Measurements from ENCODE around the gene NEURL1B.
"Not testable (repeated sequence)": the region's sequence is repeated elsewhere in the genome, so short reads cannot be mapped to it uniquely, and the experiment has no call there.

The NEURL1B gene

DNA sequence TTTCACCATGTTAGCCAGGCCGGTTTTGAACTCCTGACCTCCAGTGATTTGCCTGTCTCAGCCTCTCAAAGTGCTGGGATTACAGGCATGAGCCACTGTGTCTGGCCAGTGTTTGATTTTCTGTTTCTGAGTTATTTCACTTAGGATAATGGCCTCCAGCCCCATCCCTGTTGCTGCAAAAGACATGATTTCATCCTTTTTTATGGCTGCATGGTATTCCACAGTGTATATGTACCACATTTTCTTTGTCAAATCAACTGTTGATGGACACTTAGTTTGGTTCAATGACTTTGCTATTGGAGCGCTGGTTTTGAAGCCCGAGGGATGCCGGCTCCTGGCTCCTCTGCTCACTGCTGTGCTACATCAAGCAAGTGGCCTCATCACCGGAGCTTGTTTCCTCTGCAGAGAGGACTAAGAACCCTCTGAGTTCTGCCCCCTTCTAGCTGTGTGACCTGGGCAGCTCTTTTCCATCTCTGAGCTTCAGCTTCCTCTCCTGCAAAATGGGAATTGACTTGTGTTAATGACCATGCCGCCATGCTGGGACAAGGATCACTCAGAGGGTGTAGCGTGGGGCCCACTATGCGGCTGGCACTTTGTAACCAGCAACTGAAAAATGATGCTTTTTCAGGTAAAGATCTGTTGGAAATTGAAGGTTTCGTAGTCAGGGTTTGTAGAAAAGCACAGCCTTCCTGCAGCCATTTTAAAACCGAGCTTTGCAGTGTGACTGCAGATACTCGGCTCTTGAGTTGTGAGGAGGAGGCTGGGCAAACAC, 4.6 kb upstream of the NEURL1B start:
- DNase-seq: no peak

DNA sequence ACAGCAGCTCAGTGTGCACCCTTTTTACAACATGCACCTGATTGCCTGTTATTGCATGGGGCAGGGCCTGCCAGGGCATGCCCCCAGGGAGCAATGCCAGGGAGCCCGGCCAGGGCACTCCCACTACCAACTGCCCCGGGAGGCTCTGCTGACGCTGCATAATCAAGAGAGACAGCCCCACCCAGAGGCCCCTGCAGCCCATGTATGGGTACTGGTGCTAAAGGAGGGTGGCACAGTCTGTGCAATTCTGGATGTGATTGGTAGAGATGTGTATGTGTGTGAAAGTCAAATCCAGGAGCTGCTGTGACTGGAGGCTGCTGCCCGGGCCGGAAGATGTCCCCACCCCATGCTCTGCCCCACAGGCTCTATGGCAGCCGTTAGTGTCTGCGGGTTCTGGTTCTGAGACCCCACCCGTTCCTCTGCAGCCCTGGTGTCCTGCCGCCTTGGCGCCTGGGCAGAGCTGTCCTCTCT, 3.9 kb upstream of the NEURL1B start:
- no peak for DNase-seq

DNA sequence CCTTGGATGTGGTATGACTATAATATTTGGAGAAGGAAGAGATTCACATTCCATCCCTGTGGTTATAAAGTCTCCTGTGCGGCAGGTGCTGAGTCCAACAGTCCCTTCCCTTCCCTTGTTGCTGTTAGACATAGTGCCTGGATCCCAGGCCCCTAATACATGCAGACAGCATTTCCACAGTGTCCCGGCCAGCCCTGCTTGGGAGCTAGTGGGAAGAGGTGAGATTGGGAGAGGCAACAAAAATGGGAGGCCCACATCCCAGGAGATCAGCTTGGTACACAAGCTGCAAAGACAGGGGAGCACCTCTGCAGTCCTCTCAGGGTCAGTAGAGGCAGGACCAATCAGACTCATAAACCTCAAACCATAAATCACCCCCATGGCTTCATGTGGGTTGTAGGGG, 3.3 kb upstream of the NEURL1B start:
- no peak for DNase-seq

DNA sequence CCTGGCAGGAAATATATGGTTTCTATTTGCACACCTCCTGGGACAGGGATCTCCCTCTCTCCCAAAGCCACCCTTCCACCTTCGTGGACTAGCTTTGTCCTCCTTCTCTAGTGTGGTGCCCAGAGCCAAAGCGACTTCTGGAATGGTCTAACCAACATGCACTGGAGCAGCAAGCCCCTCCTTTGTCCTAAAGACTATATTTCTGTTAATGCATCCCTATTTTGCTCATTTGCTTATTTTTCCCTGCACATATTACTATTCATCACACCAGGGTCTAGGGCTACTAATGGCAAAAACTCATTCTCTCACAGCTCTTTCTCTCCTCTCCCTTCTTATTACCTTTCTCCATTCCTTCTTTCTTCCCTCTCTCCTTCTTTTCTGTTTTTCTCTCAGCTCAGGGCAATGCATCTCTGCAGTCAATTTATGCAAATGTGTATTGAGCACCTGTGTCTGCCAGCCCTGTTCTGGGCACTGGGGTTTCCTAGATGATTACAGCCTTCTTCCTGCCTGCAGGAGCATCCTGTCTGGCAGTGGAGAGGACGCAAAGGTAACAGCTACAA, 2.8 kb upstream of the NEURL1B start:
- no peak for DNase-seq

DNA sequence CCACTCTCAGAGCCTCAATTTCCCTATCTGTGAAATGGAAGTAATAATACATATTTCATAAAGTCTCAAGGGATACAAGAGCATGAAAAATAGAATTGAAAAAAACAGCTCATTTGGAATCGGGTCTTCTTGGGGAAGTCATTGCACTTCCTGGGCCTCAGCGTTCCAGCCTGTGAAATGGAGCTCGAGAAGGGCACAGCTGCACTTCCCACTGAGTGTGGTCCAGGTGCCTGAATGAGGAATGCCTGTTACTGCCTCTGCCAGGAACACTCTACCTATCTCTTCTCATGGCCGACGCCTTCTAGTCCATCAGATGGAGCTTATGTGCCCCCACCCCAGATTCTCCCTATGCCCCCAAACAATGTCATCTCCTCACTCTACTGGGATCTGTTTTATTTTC, 924 bp upstream of the NEURL1B start:
- no peak for DNase-seq

DNA sequence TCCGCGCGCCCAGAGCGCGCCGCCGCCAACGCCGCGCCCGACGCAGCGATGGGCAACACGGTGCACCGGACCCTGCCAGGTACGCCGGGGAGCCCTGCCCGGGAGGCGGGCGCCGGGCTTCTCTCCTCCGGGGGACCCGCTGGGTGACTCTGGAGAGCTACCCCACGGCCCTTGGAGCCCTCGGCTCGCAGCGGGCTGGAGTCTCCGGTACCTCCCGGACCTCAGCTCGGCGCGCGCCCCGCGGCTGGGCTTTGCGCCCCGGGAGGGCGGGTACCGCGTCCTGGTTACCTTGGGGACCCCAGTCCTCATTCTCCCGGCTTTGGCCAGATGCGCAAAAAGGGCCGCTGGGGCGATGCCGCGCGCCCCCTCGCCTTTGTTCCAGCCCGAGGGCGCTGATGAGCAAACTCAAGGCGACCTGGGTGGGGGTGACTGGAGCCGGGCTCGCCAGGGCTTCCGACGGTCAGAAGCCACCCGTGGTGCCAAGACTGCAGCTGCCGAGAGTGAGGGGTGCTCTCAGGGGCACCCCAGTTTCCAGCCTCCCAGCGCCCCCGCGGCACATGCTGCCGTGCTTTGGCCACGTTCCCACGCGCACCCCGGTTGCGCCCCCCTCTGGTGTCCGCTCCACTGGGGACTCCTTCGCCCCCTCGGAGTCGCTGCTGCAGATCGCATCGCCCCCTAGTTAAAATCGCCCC, 442 bp downstream of the NEURL1B start:
- DNase-seq: no peak

DNA sequence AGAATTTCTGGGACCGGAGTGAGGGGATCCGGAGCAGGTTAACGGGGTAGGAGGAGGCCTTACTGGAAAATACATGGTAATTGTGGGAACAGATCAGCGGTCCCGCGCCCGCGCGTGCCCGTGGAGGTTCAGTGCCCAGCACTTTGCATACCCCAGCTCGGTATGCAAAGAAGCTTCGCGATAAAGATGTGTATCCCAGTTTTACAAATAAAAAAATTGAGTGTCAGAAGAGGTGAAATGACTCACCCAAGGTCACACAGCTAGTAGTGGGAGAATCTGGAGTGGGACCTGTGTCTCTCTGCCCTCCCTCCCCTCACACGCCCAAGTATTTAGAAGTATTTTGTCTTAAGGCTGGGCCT, 967 bp downstream of the NEURL1B start:
- DNase-seq: no peak

DNA sequence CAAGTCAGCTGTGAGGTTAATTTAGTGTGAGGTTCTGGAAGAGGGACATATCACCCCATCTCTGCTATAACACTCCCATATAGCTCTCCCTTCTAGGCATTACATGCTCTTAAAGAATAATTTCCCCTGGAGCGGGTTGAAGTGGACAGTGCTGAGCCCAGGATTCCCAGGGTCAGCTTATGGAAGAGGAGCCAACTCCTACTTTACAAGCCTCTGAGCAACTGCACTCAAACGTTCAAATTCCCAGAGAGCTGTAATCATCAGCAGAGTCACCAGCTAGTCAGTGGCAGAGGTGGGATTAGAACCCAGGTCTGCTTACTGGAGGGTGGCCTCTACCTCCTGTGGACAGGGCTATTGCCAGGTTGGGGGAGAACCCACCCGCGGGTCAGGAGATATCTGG, 1.4 kb downstream of the NEURL1B start:
- no peak for DNase-seq

DNA sequence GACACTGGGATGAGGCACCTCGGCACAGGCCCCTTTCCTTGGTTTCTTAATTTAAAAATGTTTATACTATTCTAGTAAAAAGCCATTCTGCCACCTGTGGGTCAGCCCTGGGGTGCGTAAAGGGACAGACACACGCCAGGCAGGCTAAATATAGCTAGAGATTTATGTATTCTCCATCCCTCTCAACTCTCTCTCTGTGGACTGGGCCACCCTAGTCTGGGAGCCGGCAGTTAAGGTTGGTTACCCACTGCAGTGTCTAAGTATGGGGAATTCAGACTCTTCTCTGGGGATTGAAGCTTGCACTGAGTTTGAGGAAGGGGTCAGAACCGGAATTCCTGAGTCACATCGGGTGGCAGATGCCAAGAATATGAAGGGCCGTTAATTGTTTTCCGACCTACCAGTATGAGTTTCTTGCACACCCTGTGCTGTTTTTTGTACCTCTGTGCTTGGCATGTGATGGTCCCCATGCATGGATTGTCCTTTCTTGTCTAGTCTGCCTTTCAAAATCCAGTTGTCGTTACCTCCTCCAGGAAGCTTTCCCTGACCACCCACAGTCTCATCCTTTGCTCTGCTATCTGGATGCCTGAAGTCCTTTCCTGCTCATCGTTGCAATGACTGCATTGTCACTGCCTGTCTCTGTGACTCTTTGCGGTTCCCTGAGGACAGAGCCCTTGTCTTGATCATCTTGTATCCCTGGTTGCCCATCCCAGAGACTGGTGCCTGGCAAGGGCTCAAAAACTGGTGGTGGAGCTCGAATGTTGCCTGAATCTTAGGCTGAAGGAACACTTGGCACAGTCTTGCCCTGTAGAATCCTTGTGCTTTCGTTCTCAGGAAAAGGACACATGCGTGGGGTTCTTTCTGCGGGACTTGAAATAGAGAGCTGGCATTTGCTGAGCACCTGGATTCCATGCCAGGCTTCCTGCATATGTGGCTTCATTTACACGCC, 2.1 kb downstream of the NEURL1B start:
- no peak for DNase-seq

DNA sequence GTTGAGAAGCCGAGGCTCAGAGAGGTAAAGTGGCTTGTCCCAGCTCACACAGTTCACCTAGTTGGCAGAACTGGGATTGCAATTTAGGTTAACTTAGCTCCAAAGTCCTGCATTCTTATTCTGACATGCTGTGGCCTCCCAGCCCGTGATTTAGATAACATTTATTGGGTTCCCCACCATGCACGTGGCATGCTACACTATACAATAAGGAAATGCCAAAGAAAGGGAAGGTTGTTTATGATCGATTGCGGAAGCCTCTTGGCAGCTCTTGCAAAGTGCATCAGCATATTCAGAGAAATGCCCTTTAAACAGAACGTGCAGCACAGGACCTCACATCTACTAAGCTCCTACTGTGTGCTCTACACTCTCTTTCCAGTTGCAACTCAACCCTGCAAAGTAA, 3.2 kb downstream of the NEURL1B start:
- DNase-seq: no peak

DNA sequence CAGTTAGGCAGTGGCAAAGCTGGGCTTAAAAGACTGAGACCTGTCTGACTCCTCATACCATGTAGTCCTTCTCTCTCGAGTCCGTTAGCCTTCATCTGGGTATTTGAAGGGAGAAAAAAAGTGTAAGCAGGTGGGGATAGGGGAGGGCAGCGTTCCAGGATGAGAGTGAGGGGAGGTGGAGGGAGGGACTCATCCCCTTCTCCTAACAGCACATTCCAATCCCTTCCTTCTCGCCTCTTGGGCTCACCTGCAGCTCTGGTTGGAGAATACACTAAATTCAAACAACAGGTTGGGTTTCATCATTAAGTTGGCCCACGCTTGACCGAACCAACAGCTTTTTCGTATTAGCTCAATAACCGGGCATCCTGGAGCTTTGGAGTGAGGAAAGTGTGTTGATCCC, 3.6 kb downstream of the NEURL1B start:
- DNase-seq: no peak

DNA sequence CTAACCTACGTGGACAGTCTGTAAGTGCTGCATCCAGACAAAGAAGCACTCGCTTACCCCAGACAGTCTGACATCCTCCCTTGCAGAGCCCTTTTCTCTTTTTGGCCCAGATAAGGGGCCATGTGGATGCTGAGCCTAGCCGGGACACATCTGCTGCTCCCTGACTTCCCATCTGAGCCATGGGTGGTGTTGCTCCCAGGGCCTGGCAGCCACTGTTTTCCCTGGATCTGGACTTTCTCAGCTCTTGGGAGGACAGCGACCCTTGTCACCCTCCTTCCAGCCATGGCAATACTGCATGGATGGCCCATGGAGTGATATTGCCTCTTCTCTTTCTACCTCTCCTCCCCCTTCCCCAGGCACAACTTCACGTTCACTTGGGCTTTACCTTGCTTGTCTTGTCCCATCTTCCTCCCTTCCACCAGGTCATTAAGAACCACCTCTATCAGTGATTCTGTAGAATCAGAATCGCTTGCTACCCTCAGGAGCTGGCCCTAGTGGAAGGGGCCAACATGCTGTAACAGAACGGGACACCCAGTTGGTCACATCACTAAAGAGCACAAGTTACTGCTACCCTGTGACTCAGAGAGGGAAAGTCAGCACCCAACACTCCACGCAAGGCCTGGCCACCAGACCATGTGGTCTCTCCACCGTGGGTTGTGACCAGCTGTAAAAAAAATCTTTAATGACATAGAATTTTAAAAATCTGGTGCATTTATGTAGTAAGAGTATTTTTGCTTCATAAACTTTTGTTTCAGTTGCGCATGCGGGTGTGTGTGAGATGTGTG, 4.4 kb downstream of the NEURL1B start:
- no peak for DNase-seq

DNA sequence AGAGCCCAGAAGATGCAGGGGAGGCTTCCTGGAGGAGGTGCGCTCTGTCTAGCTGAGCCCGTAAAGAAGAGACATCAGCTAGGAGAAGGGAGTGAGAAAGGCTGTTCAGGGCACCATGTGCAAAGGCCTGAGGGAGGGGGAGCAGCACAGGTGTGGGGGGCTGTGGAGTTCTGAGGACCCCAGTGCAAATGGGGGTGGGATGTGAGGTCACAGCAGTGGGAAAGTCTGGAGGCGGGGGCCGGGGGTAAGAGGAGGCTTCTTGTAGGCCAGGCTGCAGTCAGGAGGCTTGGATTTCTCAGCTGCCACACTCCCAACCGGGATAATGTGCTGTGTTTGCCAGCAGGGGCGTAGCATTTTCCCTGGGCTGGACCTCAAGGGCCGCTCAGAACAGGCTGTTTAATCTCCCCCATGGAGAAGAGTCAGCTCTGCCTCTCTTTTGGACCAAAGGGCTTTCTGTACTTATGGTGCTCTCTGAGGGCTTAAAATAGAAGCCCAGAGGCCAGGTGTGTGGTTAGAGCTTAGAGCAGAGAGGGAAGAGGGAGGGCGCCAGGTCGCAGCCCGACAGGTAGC, 5.7 kb downstream of the NEURL1B start:
- no peak for DNase-seq

DNA sequence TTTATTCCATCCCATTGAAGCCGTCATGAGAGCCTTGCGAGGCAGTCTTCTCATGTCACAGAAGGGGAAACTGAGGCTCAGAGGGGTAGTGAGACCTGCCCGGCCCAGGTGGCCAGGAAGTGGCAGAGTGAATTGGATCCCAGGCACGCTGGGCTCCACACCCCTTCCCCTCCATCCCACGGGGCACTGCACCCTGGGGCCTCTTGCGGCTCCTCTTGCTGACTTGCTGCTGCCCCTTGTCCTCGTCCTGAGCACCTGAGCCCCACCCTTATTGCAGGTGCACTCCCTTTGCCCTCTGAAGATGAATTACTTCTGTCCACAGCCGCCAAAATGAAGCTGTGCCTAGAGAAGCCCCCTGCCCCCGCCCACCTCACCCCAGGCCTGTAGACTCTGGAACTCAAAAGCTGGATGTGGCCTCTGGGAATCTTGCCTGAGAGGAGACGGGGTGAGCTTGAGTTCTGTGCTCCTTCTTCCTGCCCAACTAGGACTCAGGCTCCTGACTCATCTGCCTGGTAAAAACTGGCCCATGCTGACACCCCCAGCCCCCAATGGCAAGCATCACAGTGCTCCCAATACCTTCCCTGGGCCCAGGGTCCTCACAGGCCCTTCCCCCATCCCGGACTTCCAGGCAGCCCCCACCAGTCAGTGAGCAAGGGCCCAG, 6.4 kb downstream of the NEURL1B start:
- DNase-seq: no peak

DNA sequence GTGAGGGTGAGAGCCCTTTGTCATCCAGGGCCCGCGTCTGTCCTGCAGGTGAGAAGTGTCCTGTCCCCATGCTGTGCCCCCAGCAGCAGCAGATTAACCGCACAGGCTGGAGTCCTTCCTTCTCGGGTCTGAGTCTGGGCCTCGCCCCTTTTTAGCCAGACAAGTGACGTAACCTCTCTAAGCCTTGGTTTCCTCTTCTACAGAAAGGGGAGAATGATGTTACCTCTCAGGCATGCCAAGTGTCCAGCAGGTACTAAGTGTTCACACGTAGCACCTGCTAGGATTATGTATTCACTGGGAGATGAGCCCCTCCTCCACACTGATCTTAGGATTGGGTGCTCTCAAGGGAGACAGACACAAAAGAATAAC, 6.9 kb downstream of the NEURL1B start:
- no peak for DNase-seq

DNA sequence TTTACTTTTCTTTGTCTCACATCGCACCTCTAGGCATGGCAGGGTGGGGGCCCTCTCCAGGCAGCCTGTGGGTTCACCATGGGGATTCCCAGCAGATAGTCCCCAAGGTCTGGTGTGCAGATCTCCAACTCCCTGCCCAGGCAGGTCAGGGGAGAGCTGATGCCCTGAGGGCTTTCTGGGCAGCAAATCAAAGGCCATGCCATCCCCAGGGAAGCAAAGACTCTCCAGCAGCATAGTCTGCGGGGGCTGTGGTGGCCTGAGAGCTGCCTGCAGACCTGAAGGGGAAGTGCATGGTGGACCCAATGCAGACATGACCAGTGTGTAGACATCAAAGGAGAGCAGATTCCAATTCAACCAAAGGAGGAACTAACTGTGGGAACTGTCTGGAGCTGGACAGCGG, 7.7 kb downstream of the NEURL1B start:
- DNase-seq: no peak

DNA sequence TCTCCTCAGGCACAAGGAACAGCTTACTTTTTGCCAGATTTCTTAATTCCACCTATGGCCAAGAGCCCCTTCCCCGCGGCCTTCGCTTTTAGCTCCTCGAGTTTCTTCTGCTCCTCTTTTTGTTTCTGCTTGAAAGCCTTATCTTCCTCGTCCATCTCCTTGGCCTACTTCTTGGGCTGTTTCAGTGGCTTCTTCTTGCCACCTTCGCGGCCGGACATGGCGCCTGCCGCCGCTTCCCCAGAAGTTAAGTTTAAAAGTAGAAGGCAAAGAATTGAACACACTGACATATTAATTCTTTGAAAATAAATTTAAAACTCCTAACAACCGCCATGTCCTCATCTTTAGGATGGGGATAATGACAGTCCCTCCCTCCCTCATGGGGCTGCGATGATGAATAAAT, 15.4 kb downstream of the NEURL1B start:
- DNase-seq: not testable (repeated sequence)

DNA sequence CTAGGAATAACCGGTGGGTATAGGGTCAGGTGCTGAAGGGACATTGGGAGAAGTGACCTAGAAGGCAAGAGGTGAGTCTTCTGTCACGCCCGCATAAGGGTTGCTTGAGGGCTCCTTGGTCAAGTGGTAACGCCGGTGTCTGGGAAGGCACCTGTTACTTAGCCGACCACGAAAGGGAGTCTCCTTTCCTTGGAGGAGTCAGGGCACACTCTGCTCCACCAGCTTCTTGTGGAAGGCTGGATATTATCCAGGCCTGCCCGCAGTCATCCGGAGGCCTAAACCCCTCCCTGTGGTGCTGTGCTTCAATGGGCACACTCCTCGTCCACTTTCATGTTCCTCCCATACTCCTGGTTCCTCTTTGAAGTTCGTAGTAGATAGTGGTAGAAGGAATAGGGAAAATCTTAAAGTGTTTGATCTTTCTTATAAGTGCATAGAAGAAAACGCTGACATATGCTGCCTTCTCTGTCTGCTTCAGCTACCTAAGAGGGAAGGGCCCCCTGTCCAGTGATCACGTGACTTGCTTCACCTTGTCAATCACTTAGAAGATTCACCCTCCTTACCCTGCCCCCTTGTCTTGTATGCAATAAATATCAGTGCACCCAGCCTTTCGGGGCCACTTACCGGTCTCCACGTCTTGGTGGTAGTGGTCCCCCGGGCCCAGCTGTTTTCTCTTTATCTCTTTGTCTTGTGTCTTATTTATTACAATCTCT, 16.6 kb downstream of the NEURL1B start:
- not testable (repeated sequence) for DNase-seq

DNA sequence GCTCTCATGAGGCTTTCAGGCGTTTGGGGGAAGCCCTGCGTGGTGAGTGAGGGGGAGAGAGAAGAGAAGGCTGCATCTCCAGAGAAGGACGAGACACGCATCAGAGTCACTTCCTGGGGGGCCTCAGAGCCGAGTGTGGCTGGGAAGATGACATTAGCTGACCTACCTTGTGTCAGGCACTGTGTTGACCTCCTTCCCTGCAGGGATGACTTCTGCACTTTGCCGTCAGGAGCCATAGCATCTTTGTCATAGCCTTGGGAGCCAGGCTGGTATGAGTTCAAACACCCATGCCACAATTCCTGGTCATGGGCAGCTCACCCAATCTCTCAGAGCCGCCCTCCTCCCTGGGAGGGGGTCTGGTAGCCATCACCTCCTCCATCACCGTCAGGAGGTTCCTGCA, 17.3 kb downstream of the NEURL1B start:
- DNase-seq: no peak

DNA sequence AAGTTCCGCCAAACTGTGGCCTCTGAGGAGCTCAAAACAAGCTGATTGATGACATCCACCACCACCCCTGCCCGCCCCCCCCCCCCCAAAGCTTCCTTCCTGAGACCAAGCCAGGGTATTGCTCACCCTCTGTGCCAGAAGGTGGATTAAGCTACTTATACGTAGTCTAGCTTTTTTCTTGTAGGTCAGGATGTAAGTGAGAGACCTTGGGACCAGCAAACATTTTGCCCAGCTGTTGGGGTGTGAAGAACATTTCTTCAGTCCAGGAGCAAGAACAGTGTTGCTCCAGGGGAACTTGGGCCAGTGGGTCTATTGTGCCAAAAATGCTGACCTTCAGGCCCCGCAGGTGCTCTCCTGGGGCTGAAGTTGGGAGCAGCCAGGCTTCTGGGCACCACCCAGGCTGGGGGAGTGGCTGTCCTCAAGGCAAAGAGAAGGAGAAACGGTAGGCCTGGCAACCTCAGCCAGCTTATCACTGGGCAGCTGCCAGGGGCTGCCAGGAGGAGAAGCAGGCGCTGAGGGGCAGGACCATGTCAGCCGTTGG, 18.0 kb downstream of the NEURL1B start:
- DNase-seq: no peak

DNA sequence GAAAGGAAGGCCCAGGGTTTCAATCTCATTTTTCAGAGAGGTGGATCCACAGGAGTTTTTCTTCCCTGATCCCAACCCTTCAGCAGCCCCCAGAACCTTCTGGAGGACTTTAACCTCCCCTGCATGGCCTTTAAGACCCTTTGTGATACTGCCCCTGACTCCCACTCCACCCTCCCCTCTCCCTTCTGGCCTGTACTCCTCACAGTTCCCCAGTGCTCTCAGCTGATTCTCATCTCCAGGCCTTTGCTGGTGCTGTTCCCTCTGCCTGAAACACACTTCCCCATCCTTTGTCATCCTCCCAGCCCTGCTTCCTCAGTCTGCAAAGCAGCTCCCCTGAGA, 18.5 kb downstream of the NEURL1B start:
- no peak for DNase-seq

Measured in SIG-M5 (cell line).